HepG2 (cell line): ENCODE data around the gene IRGQ. TPM values are rescaled to one million over a fixed set of nuclear protein-coding genes. Genes with fewer than 3 reads are reported as not detected.

Experiments
- ATAC-seq: fragments of 200-7000 bp; cut with Tn5 transposase; 3 replicates; pipeline ENCODE4 v1.9.1; 2020; ENCODE audit warnings: mild to moderate bottlenecking, moderate library complexity
- BruUV-seq: library from RNA; stranded (reverse); fragments of 400-500 nt; replicated peaks from 2 replicates; lab custom pipeline; 2021; lab: Mats Ljungman, UMichigan
- CTCF ChIA-PET: fragments of 300-600 bp; formaldehyde crosslinking; extraction: SDS; loops from one replicate; lab custom pipeline; 2021; ENCODE audit warnings: low total read pairs, inconsistent platforms, low intra/inter-chr PET ratio; lab: Yijun Ruan, JAX
- POLR2A ChIA-PET: fragments of 350-600 bp; sonication (Branson Sonifier 250); formaldehyde crosslinking; loops from one replicate; lab custom pipeline; 2020; ENCODE audit warnings: antibody characterized with exemption, inconsistent platforms; lab: Yijun Ruan, JAX
- DNase-seq: peaks from one replicate; pipeline ENCODE4 v3.0.0-alpha.2; 2015; ENCODE audit warnings: low spot score
- FAIRE-seq: peaks from 3 replicates; lab custom pipeline; 2011; peaks lifted over from hg19 to GRCh38; lab: Jason Lieb, UNC
- H2AFZ ChIP-seq: one replicate; pipeline ENCODE4 v1.6.1; 2011; ENCODE audit warnings: low read length, inconsistent platforms
- H3K27ac ChIP-seq: fragments of 300-600 bp; 3 replicates; pipeline ENCODE4 v1.8.0; 2011; ENCODE audit warnings: mixed run types, mild to moderate bottlenecking, mixed read lengths, low read length, inconsistent platforms; ENCODE audit not compliant: insufficient read depth; ENCODE audit errors: extremely low read length
- H3K27me3 ChIP-seq, 2 experiments: fragments of 200-600 bp in 1 of 2; 2 replicates in 1 of 2; 3 replicates in 1 of 2; pipeline versions ENCODE4 v1.6.0 to v1.8.0; 2011; ENCODE audit warnings: low read length in 2 of 2, mild to moderate bottlenecking in 2 of 2, moderate library complexity in 2 of 2, inconsistent platforms in 1 of 2; ENCODE audit not compliant: insufficient read depth in 2 of 2, control insufficient read depth in 1 of 2
- H3K36me3 ChIP-seq, 2 experiments: fragments of 200-600 bp in 1 of 2; replicated peaks in 1 of 2; 2 replicates in 1 of 2; 3 replicates in 1 of 2; pipeline versions ENCODE4 v1.5.1 to v1.8.0; 2011; ENCODE audit warnings: low read length in 2 of 2, inconsistent platforms in 1 of 2; ENCODE audit not compliant: insufficient read depth in 2 of 2, control insufficient read depth in 1 of 2
- H3K4me1 ChIP-seq: 2 replicates; pipeline ENCODE4 v1.5.1; 2012; ENCODE audit warnings: low read length, inconsistent platforms; ENCODE audit not compliant: insufficient read depth
- H3K4me2 ChIP-seq: 2 replicates; pipeline ENCODE4 v1.6.0; 2011; ENCODE audit warnings: low read depth, low read length, inconsistent platforms
- H3K4me3 ChIP-seq, 3 experiments: fragments of 200-600 bp in 1 of 3; sonication (generic), shearing (Covaris generic) in 1 of 3; replicated peaks in 1 of 3; 2 replicates each; pipeline ENCODE4 v1.5.1; 2011 to 2016; ENCODE audit warnings: low read length in 3 of 3, inconsistent platforms in 2 of 3, low read depth in 2 of 3, mild to moderate bottlenecking in 2 of 3, control low read depth in 1 of 3, mixed read lengths in 1 of 3; ENCODE audit not compliant: insufficient read depth in 1 of 3
- H3K79me2 ChIP-seq: one replicate; pipeline ENCODE4 v1.6.1; 2011; ENCODE audit warnings: low read length, inconsistent platforms; ENCODE audit not compliant: insufficient read depth
- H3K9ac ChIP-seq: 2 replicates; pipeline ENCODE4 v1.6.0; 2011; ENCODE audit warnings: mild to moderate bottlenecking, low read depth, low read length, inconsistent platforms; ENCODE audit not compliant: insufficient read depth
- H3K9me3 ChIP-seq: 2 replicates; pipeline ENCODE4 v1.5.1; 2012; ENCODE audit warnings: mild to moderate bottlenecking, low read length
- H4K20me1 ChIP-seq: 2 replicates; pipeline ENCODE4 v1.6.0; 2011; ENCODE audit warnings: inconsistent platforms, mild to moderate bottlenecking, low read length, moderate library complexity; ENCODE audit not compliant: insufficient read depth
- RELA ChIP-seq: sonication (generic); formaldehyde crosslinking; IDR thresholded peaks from 2 replicates; pipeline ENCODE4 v1.4.0; 2020; ENCODE audit warnings: missing genetic modification reagents
- THAP11 ChIP-seq: IDR thresholded peaks from 2 replicates; pipeline ENCODE4 v1.6.1; 2016; ENCODE audit warnings: missing biosample characterization, missing genetic modification reagents
- ZNF143 ChIP-seq: sonication (generic); formaldehyde crosslinking; IDR thresholded peaks from 2 replicates; pipeline ENCODE4 v1.4.0; 2020; ENCODE audit warnings: missing genetic modification reagents
- ZNF34 ChIP-seq: sonication (generic); formaldehyde crosslinking; IDR thresholded peaks from 2 replicates; pipeline ENCODE4 v1.4.0; 2020; ENCODE audit warnings: mild to moderate bottlenecking, missing genetic modification reagents, borderline replicate concordance
- ZNF687 ChIP-seq: sonication (generic); formaldehyde crosslinking; IDR thresholded peaks from 2 replicates; pipeline ENCODE4 v1.5.1; 2020; ENCODE audit warnings: mild to moderate bottlenecking, missing genetic modification reagents, moderate library complexity
- WGBS: methylation state at CpG from one replicate; pipeline ENCODE4 v1.1.6; 2017; ENCODE audit warnings: low lambda C conversion rate; 5-methylcytosine and 5-hydroxymethylcytosine counted together
- in situ Hi-C: cut with HindIII; loops from 2 replicates; pipeline ENCODE4 v1.10.0; 2017; ENCODE audit warnings: low pct_unique_long_range_greater_than_20kb; ENCODE audit not compliant: extremely low pct_ligation_motif_present
- intact Hi-C: fragments of 100-400 bp; cut with micrococcal nuclease; formaldehyde crosslinking; loops from one replicate; pipeline ENCODE4 v1.10.0; 2022; ENCODE audit not compliant: unreplicated experiment
- polyA plus RNA-seq, 8 experiments: library from polyadenylated mRNA; depleted of rRNA in 3 of 8; stranded (reverse) in 7 of 8; unstranded in 1 of 8; fragments of >200 nt; fragmentation: Illumina TruSeq in 4 of 8; extraction: Trizol in 4 of 8; gene quantifications; 2 replicates each; pipeline versions ENCODE4 v1.2.1 to v1.2.3, GENCODE V29; 2011 to 2016; ENCODE audit warnings: low read depth in 4 of 8, missing spikeins in 1 of 8, mixed read lengths in 1 of 8; ENCODE audit not compliant: insufficient read depth in 1 of 8
- total RNA-seq, 5 experiments: library from RNA; depleted of rRNA; stranded (reverse); fragments of >200 nt; fragmentation: Illumina TruSeq; extraction: Trizol; gene quantifications; 2 replicates each; pipeline ENCODE4 v1.2.3, GENCODE V29; 2016; ENCODE audit warnings: low read depth in 1 of 5

Gene IRGQ
- total and polyA plus RNA-seq, 2 of the 13 experiments (the other 11 are each of a cell fraction or from before 2014, with no cell fraction given): 11.6 to 12.4 TPM

- Histone ChIP-seq H3K4me3 (no peak overlapping the region), H3K27me3 (no peaks in the 10 kb centered on the region), H2AFZ (no peak overlapping the region), H3K79me2 (no peaks in the 10 kb centered on the region), H3K9me3 (no peaks in the 10 kb centered on the region), H3K4me1 (peaks cover 38% of the 10 kb centered on the region), H3K4me2 (no peak overlapping the region), H4K20me1 (no peaks in the 10 kb centered on the region), H3K9ac (no peak overlapping the region), H3K27ac (no peak overlapping the region), H3K36me3 (no peaks in the 10 kb centered on the region)
- POLR2A ChIA-PET: no interaction called here
- in situ Hi-C loops (no loop called here), intact Hi-C loops (no loop called here)
- ATAC-seq (no peak), FAIRE-seq (no peak), DNase-seq (no peak)
- CTCF ChIA-PET: no interaction called here
- TF ChIP-seq ZNF34 (CRISPR knock-in tag) (no peak), ZNF143 (CRISPR knock-in tag) (peak; percentile 80), ZNF687 (CRISPR knock-in tag) (peak; percentile 35; the same call in 1 of the 2 replicates), THAP11 (CRISPR knock-in tag) (peak; percentile 58; the same call in 1 of the 2 replicates), RELA (CRISPR knock-in tag) (no peak)
- WGBS: 18% methylated on average over 2 of the region's 2 CpGs
- no TSS peak for BruUV-seq
Measured at GRCh38 chr19:43641333-43641732, 45.4 kb upstream of the IRGQ start.
